Lung (tissue), 16 donors: ENCODE results near the gene NCLN. TPM values are rescaled to one million over a fixed set of nuclear protein-coding genes. Genes with fewer than 3 reads are reported as not detected.
A peak's percentile ranks its signal among the peaks of the same experiment; 100 is the strongest.

Experiments used
- ATAC-seq: fragments of 200-7000 bp; cut with Tn5 transposase; one replicate; pipeline ENCODE4 v1.9.1; 2020; ENCODE audit warnings: moderate number of reproducible peaks; ENCODE audit not compliant: insufficient read depth, low FRiP score
- DNase-seq, 3 donors: peaks; one replicate each; pipeline ENCODE4 v3.0.0-alpha.2; 2013 to 2017
- H3K27ac ChIP-seq, 2 donors: one replicate each; pipeline ENCODE4 v1.5.1; 2013; ENCODE audit warnings: mild to moderate bottlenecking in 2 of 2, moderate library complexity in 2 of 2, control low read depth in 1 of 2, inconsistent platforms in 1 of 2, low read depth in 1 of 2, low read length in 1 of 2
- H3K27me3 ChIP-seq, 3 donors: one replicate each; pipeline ENCODE4 v1.5.1; 2013; ENCODE audit warnings: low read length in 2 of 3; ENCODE audit not compliant: control insufficient read depth in 3 of 3, insufficient read depth in 3 of 3
- H3K36me3 ChIP-seq, 4 donors: one replicate each; pipeline ENCODE4 v1.5.1; 2013; ENCODE audit warnings: low read length in 4 of 4, mild to moderate bottlenecking in 1 of 4, moderate library complexity in 1 of 4; ENCODE audit not compliant: control insufficient read depth in 4 of 4, insufficient read depth in 4 of 4
- H3K4me1 ChIP-seq, 5 donors: one replicate each; pipeline ENCODE4 v1.5.1; 2013; ENCODE audit warnings: low read length in 5 of 5, mild to moderate bottlenecking in 2 of 5, moderate library complexity in 1 of 5; ENCODE audit not compliant: control insufficient read depth in 5 of 5, insufficient read depth in 5 of 5
- H3K4me3 ChIP-seq: one replicate; pipeline ENCODE4 v1.5.1; 2013; ENCODE audit warnings: mild to moderate bottlenecking, control low read depth, moderate library complexity
- H3K9ac ChIP-seq, 2 donors: one replicate each; pipeline ENCODE4 v1.5.1; 2013; ENCODE audit warnings: low read length in 2 of 2, control low read depth in 1 of 2; ENCODE audit not compliant: insufficient read depth in 1 of 2
- H3K9me3 ChIP-seq, 4 donors: one replicate each; pipeline ENCODE4 v1.5.1; 2013; ENCODE audit warnings: low read length in 3 of 4, mild to moderate bottlenecking in 1 of 4, moderate library complexity in 1 of 4; ENCODE audit not compliant: control insufficient read depth in 4 of 4, insufficient read depth in 3 of 4
- WGBS, 2 donors: extraction: QIAGEN DNeasy Blood & Tissue Kit; methylation state at CpG; one replicate each; pipeline ENCODE4 v1.1.7; 2013; 5-methylcytosine and 5-hydroxymethylcytosine counted together
- long read RNA-seq, 5 donors: transcript quantifications; one replicate each; lab custom pipeline, GENCODE V29; 2026
- polyA plus RNA-seq, 2 donors: library from polyadenylated mRNA; stranded (reverse); fragments of 200-250 nt; gene quantifications; one replicate each; pipeline ENCODE4 v1.2.1, GENCODE V29; 2013
- total RNA-seq, 2 donors: library from RNA; depleted of rRNA in 1 of 2; stranded (reverse); fragments of >200 nt in 1 of 2; gene quantifications; one replicate each; pipeline ENCODE4 v1.2.1, GENCODE V29; 2014 to 2021
- TF ChIP-seq, protein P1 (sequence below): IDR thresholded peaks from 2 replicates; pipeline ENCODE4 v1.5.1; 2012; ENCODE audit warnings: mild to moderate bottlenecking; ENCODE audit errors: control extremely low read depth, extremely low read depth
- donor health status: control.
- donor health status: control.
- donor health status: Bipolar disorder and iron deficiency.
- donor health status: healthy.
- donor health status: DM: yes; HTN: yes; CAD: no.

NCLN gene, protein sequence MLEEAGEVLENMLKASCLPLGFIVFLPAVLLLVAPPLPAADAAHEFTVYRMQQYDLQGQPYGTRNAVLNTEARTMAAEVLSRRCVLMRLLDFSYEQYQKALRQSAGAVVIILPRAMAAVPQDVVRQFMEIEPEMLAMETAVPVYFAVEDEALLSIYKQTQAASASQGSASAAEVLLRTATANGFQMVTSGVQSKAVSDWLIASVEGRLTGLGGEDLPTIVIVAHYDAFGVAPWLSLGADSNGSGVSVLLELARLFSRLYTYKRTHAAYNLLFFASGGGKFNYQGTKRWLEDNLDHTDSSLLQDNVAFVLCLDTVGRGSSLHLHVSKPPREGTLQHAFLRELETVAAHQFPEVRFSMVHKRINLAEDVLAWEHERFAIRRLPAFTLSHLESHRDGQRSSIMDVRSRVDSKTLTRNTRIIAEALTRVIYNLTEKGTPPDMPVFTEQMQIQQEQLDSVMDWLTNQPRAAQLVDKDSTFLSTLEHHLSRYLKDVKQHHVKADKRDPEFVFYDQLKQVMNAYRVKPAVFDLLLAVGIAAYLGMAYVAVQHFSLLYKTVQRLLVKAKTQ
- 100 to 1,000 TPM in 1 of 2 donors, 10 to 100 TPM in 1; 24.8 to 117 TPM for total RNA-seq
- 10 to 100 TPM; 54.3 to 71.9 TPM for polyA plus RNA-seq
- long read RNA-seq, donor 1, full-length matches to known transcripts = 3 of 3 reads
- long read RNA-seq, donor 1, partial matches to known transcripts = 0 of 3 reads
- long read RNA-seq, donor 1, other reads (novel, unspliced or antisense) = 0 of 3 reads
- long read RNA-seq, donor 2, full-length matches to known transcripts = 1 of 1 reads
- long read RNA-seq, donor 2, partial matches to known transcripts = 0 of 1 reads
- long read RNA-seq, donor 2, other reads (novel, unspliced or antisense) = 0 of 1 reads
- long read RNA-seq, donor 3 = 0 reads
- long read RNA-seq, donor 4 = 0 reads
- long read RNA-seq, donor 5, full-length matches to known transcripts = 3 of 8 reads
- long read RNA-seq, donor 5, partial matches to known transcripts = 0 of 8 reads
- long read RNA-seq, donor 5, other reads (novel, unspliced or antisense) = 5 of 8 reads

DNA sequence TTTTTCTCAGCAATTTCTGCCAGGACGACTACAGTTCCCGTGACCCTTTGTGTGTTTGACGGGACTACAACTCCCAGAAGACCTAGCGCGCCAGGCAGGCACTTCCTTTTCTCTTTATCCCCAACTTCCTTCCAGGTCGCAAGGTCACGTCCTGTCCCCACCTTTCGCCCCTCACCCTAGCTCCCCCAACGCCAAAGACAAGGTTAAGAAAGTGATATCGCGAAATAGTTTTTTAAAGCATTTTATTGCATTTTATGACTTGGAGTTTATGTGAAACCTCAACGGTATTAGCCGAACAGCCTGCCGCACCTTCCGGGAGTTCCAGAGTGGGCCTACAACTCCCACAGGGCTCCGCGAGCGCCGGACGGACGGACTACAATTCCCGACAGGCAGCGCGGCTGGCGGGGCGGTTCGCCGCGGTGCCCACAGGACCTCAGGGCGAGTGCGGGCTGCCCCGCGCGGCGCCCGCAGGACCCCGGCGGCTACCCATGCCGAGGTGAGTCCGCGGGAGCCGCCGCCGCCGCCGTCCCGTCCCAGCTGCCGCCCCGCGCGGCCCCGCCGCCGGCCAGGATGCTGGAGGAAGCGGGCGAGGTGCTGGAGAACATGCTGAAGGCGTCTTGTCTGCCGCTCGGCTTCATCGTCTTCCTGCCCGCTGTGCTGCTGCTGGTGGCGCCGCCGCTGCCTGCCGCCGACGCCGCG is at the start of gene NCLN:
Gene NCLN (plus strand): TSS at position 470 of the 699 bp plus-strand sequence. CDS start 101 bp downstream, at position 571.
- Histone ChIP-seq H3K36me3 (peaks cover 0 to 8% (median 0%) of the 10 kb centered on the region in 4 donors), H3K27ac (peak within 1 kb of the TSS; percentile 61 to 76), H3K4me3 (peak within 1 kb of the TSS; percentile 93), H3K4me1 (peaks cover 0 to 22% (median 4%) of the 10 kb centered on the region in 5 donors), H3K9me3 (no peaks in the 10 kb centered on the region), H3K27me3 (no peaks in the 10 kb centered on the region), H3K9ac (peak within 1 kb of the TSS; percentile 37 to 65)
- DNase-seq = peak; percentile 96 to 97 (median 97)
- TF ChIP-seq, protein P1, sequence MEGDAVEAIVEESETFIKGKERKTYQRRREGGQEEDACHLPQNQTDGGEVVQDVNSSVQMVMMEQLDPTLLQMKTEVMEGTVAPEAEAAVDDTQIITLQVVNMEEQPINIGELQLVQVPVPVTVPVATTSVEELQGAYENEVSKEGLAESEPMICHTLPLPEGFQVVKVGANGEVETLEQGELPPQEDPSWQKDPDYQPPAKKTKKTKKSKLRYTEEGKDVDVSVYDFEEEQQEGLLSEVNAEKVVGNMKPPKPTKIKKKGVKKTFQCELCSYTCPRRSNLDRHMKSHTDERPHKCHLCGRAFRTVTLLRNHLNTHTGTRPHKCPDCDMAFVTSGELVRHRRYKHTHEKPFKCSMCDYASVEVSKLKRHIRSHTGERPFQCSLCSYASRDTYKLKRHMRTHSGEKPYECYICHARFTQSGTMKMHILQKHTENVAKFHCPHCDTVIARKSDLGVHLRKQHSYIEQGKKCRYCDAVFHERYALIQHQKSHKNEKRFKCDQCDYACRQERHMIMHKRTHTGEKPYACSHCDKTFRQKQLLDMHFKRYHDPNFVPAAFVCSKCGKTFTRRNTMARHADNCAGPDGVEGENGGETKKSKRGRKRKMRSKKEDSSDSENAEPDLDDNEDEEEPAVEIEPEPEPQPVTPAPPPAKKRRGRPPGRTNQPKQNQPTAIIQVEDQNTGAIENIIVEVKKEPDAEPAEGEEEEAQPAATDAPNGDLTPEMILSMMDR = no peak
- ATAC-seq = peak; percentile 97
- WGBS, 2 donors = 0% methylated on average over 58 to 69 of the region's 69 CpGs

DNA sequence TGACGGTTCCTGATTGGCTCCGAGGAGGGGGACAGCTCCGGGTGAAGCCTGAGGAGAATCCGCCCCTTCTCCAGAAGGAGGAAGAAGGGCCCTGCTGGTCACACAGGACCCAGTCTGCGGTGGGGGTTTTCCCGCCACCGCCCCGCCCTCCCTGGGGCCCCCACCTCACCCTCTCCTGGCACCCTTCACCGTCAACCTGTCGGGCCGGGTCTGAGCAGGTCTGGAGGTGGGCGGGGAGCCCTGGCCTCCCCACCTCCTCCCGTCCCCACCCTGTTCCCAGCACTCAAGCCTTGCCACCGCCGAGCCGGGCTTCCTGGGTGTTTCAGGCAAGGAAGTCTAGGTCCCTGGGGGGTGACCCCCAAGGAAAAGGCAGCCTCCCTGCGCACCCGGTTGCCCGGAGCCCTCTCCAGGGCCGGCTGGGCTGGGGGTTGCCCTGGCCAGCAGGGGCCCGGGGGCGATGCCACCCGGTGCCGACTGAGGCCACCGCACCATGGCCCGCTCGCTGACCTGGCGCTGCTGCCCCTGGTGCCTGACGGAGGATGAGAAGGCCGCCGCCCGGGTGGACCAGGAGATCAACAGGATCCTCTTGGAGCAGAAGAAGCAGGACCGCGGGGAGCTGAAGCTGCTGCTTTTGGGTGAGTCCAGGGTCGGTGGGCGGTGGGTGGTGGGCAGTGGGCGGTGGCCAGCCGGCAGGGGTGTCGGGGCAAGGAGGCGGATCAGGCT is 49.6 kb upstream of the NCLN start, which contains the start of gene GNA15:
Gene GNA15 (plus strand): TSS at position 73 of the 723 bp plus-strand sequence. CDS start 418 bp downstream, at position 491.
- peak; percentile 59 for ATAC-seq

More for the DNA sequence above, 49.6 kb upstream of the NCLN start, which contains the start of gene GNA15:
- TF ChIP-seq, protein P1 = no peak
- H3K9ac ChIP-seq = no peak within 1 kb of the TSS
- 19 to 41% methylated on average over 36 to 40 of the region's 40 CpGs for WGBS, 2 donors
- no peaks in the 10 kb centered on the region for H3K36me3 ChIP-seq
- peak within 1 kb of the TSS in 1 of 2 donors; percentile 76 for H3K27ac ChIP-seq
- peak in 1 of 3 donors; percentile 26 for DNase-seq
- no peaks in the 10 kb centered on the region for H3K9me3 ChIP-seq
- H3K4me1 ChIP-seq = peaks cover 0 to 9% (median 0%) of the 10 kb centered on the region in 5 donors
- H3K4me3 ChIP-seq = peak within 1 kb of the TSS; percentile 40
- no peaks in the 10 kb centered on the region for H3K27me3 ChIP-seq
